H1 (cell line): ENCODE results near the gene BSND. TPM values are rescaled to one million over a fixed set of nuclear protein-coding genes. Genes with fewer than 3 reads are reported as not detected.

Experiments used
- polyA plus RNA-seq, 7 experiments: library from polyadenylated mRNA; depleted of rRNA in 3 of 7; stranded (reverse) in 5 of 7; unstranded in 2 of 7; fragments of >200 nt in 5 of 7; fragments of 200-250 nt in 2 of 7; gene quantifications; 1 replicate in 5 of 7; 2 replicates in 1 of 7; 4 replicates in 1 of 7; pipeline versions ENCODE4 v1.2.1 to v1.2.3, GENCODE V29; 2011 to 2013; ENCODE audit warnings: missing spikeins in 2 of 7, mixed read lengths in 2 of 7
- total RNA-seq: library from RNA; stranded (reverse); fragmentation: NEBNext Ultra II Directional; extraction: Animal tissue kit (Norgen Biotek cat#: 25700); gene quantifications from 2 replicates; pipeline ENCODE4 v1.2.1, GENCODE V29; 2021
- TF ChIP-seq, protein P1 (sequence below): IDR thresholded peaks from 2 replicates; pipeline ENCODE4 v1.6.1; 2011; ENCODE audit warnings: low read length, improper control_type of control experiment
- TF ChIP-seq, protein P2 (sequence below): IDR thresholded peaks from 2 replicates; pipeline ENCODE4 v1.6.1; 2011; ENCODE audit warnings: low read depth, mild to moderate bottlenecking, low read length; ENCODE audit not compliant: insufficient read depth
- TF ChIP-seq, protein P3 (sequence below): fragments of 300-600 bp; sonication (generic); IDR thresholded peaks from 2 replicates; pipeline ENCODE4 v1.7.1; 2012; ENCODE audit warnings: low read length, moderate library complexity, mild to moderate bottlenecking, inconsistent platforms; ENCODE audit not compliant: insufficient replicate concordance

BSND gene
- total and polyA plus RNA-seq, 2 of the 8 experiments (the other 6 are each of a cell fraction or from before 2014, with no cell fraction given) = 0.43 to 0.68 TPM

DNA sequence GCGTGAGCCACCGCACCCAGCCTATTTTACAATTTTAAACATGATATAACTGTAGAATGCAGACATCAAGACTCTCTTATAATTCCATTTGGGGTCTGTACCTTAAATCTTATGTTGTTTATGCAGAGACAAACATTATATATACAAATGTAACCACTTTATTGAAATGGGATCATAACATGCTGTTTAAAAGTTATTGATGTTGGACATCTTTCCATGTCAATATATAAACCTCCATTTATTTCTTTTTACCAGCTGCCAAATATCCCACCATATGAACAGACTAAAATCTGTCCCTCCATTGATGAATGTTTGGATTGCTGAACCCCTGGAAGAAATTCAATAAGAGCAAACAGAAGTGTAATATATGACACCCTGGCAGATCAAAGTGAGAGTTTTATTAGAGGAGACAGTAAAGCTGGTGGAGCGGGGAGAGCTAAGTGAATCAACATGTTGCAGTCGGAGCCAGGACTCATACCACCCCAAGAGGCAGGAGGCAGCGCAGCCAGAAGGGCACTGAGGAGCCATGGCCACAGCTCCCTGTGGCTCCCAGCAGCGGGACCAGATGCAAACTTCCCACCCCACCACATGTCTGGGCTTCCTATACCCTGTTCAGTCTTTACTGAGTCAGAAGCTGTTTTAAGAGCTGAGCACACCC lies 35.9 kb downstream of the BSND start (continued):
- TF ChIP-seq, protein P1, sequence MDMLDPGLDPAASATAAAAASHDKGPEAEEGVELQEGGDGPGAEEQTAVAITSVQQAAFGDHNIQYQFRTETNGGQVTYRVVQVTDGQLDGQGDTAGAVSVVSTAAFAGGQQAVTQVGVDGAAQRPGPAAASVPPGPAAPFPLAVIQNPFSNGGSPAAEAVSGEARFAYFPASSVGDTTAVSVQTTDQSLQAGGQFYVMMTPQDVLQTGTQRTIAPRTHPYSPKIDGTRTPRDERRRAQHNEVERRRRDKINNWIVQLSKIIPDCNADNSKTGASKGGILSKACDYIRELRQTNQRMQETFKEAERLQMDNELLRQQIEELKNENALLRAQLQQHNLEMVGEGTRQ = no peak
- TF ChIP-seq, protein P2, sequence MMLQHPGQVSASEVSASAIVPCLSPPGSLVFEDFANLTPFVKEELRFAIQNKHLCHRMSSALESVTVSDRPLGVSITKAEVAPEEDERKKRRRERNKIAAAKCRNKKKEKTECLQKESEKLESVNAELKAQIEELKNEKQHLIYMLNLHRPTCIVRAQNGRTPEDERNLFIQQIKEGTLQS = no peak
- TF ChIP-seq, protein P3, sequence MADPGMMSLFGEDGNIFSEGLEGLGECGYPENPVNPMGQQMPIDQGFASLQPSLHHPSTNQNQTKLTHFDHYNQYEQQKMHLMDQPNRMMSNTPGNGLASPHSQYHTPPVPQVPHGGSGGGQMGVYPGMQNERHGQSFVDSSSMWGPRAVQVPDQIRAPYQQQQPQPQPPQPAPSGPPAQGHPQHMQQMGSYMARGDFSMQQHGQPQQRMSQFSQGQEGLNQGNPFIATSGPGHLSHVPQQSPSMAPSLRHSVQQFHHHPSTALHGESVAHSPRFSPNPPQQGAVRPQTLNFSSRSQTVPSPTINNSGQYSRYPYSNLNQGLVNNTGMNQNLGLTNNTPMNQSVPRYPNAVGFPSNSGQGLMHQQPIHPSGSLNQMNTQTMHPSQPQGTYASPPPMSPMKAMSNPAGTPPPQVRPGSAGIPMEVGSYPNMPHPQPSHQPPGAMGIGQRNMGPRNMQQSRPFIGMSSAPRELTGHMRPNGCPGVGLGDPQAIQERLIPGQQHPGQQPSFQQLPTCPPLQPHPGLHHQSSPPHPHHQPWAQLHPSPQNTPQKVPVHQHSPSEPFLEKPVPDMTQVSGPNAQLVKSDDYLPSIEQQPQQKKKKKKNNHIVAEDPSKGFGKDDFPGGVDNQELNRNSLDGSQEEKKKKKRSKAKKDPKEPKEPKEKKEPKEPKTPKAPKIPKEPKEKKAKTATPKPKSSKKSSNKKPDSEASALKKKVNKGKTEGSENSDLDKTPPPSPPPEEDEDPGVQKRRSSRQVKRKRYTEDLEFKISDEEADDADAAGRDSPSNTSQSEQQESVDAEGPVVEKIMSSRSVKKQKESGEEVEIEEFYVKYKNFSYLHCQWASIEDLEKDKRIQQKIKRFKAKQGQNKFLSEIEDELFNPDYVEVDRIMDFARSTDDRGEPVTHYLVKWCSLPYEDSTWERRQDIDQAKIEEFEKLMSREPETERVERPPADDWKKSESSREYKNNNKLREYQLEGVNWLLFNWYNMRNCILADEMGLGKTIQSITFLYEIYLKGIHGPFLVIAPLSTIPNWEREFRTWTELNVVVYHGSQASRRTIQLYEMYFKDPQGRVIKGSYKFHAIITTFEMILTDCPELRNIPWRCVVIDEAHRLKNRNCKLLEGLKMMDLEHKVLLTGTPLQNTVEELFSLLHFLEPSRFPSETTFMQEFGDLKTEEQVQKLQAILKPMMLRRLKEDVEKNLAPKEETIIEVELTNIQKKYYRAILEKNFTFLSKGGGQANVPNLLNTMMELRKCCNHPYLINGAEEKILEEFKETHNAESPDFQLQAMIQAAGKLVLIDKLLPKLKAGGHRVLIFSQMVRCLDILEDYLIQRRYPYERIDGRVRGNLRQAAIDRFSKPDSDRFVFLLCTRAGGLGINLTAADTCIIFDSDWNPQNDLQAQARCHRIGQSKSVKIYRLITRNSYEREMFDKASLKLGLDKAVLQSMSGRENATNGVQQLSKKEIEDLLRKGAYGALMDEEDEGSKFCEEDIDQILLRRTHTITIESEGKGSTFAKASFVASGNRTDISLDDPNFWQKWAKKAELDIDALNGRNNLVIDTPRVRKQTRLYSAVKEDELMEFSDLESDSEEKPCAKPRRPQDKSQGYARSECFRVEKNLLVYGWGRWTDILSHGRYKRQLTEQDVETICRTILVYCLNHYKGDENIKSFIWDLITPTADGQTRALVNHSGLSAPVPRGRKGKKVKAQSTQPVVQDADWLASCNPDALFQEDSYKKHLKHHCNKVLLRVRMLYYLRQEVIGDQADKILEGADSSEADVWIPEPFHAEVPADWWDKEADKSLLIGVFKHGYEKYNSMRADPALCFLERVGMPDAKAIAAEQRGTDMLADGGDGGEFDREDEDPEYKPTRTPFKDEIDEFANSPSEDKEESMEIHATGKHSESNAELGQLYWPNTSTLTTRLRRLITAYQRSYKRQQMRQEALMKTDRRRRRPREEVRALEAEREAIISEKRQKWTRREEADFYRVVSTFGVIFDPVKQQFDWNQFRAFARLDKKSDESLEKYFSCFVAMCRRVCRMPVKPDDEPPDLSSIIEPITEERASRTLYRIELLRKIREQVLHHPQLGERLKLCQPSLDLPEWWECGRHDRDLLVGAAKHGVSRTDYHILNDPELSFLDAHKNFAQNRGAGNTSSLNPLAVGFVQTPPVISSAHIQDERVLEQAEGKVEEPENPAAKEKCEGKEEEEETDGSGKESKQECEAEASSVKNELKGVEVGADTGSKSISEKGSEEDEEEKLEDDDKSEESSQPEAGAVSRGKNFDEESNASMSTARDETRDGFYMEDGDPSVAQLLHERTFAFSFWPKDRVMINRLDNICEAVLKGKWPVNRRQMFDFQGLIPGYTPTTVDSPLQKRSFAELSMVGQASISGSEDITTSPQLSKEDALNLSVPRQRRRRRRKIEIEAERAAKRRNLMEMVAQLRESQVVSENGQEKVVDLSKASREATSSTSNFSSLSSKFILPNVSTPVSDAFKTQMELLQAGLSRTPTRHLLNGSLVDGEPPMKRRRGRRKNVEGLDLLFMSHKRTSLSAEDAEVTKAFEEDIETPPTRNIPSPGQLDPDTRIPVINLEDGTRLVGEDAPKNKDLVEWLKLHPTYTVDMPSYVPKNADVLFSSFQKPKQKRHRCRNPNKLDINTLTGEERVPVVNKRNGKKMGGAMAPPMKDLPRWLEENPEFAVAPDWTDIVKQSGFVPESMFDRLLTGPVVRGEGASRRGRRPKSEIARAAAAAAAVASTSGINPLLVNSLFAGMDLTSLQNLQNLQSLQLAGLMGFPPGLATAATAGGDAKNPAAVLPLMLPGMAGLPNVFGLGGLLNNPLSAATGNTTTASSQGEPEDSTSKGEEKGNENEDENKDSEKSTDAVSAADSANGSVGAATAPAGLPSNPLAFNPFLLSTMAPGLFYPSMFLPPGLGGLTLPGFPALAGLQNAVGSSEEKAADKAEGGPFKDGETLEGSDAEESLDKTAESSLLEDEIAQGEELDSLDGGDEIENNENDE = no peak
